NCI-H510A treated with DMSO at 0.1 percent for 48 hours (cell line): ENCODE measurements around the gene KCNQ1.

Experiments
- DNase-seq: peaks from one replicate; lab custom pipeline; 2025; lab: John Stamatoyannopoulos, UW

Gene KCNQ1

DNA sequence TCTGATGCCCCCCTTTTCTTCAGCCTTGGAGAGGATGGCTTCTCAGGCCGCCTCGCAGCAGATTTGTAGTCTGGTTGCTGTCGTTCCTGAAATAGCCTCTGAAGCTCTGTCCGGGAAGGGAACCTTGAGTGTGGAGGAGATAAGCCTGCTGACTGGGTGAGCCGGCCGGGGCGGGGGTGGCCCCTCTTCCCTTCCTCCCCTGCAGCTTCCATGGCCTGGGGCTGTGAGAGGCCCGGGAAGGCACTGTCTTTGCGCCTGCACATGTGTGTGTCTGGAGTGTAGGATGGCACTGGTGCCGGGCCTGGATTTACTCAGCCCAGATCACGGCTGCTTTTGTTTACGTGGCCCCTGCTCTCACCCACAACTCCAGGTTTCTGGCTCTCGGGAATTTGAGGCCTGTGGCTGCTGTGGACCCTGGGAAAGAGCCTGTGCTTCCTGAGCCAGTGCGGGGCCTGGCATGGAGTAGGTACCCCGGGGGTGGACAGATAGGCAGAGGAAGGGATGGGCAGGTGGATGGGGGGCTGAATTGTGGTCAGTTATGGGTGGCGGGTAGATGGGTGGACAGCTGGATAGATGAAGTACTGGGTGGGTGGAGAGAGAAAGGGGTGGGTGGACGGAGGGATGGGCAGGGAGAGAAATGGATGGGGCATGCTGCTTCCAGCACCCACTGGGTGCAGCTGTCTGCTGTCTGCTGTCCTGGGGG, 16.6 kb downstream of the KCNQ1 start:
- DNase-seq: no peak

DNA sequence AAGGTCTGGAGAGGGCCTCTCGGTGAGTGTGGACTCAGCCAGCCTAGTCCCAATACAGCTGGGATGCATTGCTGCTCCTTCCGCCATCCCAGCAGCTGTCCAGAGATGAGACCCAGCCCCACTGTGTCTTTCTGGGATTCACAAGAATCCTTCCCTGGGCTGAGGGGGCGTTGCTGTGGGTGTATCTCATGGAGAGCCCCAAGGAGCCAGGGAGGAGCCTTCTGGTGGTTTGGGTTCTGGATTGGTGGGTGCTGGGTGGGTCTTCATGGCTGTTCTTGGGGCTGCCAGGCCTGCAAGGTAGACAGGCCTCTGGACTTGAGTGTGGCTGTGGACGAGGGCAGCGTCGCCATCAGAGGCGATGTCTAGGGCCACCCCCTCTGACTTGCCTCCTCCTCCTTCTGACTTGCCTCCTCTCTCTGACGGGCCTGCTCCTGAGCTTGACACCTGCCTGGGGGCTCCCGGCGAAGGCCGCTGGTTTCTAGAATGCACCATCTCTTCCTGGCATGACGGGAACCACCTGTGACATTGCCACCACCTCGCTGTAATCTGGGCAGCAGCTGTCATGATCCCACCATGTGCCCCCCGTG, 17.2 kb downstream of the KCNQ1 start:
- no peak for DNase-seq

DNA sequence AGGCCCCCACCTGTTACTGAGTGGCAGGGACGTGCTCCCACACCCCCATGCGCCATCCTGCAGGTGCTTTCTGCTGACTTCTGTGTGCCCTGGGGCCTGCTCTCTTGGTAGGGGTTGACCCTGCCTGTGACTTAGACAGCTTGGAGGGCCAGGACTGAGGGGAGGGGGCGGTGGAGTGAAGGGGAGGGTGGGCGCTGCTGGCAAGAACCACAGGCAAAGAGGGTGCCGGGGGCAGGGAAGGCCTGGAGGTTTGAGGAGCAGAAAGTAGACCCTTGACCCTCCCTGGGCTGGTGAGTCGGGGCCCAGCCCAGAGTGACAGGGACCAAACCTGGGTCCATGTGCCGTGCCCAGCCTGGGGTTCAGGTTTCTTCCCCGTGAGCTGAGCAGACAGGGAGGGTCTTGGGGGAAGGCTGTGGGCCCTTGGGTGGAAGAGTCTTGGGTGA, 17.8 kb downstream of the KCNQ1 start:
- no peak for DNase-seq

DNA sequence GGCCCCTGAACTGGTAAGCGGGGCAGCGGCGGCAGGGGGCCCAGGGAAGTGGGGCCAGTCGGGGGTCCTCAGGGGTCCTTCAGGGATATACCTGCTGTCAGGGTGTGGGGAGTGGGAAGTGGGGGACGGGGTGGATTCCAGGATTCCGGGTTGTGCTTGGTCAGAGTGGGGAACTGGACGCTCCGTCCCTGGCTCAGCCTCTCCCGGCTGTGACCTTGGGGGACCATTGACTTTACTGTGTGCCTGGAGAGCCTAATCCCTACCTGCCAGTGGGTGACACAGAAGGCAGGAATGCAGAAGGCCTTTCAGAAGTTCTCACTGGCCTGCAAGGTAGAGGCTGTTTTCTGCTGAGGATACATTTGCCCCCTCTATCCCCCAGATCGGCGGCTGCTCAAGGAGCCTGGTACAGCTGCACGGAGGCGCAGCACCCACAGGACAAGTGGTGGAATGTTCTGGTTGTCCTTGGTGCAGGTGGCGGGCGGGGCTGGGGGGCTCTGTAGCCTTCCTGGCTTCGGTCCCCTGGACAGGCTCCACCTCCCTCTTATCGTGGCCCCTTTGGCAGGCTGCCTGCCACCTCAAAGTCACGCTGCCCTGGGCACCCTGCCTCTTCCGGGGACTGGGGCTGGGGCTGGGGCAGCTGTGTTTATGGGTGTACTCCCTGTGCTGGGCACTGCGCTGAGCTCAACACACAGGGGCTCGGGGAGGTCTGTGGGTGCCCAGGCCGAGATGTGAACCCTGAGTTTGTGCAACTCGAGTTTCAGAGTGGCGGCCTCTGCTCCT, 18.4 kb downstream of the KCNQ1 start:
- DNase-seq: no peak

DNA sequence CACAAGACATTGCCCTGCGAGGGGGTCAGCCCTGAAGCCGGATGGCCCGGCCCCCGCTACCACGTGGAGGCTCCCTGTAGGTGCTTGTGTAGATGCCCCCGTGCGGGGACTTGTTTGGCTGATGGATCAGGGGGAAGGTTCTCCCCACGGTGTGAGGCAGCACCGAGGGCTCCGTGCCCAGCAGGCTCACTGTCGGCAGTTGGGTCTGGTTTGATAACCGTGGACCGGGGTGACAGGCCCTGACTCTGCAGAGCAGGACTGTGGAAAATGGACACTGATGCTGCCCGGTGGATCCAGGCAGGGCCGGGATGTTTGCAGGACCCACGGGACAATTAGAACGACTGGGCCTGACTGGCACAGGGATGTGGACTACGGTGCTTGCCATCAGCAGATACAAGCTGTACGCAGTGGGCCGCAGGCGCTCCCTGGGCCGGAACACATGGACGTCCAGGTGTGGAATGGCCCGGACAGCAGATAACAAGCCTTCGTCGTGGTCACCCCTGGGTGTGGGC, 19.0 kb downstream of the KCNQ1 start:
- no peak for DNase-seq

DNA sequence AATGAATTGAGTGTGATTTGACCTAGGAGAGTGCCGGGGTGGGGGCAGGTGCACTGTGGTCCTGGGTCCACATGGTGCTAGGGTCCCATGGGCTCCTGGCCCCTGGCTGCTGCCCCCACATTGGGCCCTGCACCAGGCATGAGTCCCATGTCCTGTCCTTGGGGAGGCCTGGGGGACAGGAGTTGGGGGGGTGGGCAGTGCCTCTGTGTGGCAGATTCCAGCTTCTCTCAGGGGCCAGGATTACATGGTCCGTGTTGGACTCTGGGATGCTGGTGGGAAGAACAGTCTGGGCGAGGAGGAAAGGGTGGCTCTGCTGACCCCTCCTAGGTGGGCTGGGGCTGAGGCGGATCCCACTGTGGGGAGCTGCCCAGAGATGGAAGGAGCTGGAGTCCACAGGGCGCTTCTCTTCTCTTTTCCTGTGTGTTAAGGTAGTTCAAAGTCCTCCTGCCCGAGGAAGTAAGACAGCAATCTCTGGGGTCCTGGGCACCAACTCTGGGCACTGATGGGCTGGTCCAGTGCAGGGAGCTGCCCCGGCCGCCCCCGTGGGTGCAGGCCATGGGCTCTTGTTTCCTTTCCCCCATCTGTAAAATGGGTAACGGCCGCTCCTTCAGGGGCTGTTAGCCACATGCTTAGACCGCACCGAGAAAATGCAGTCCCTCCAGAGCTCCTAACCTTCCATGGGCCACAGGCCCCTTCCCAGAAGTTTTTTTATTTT, 19.8 kb downstream of the KCNQ1 start:
- no peak for DNase-seq

DNA sequence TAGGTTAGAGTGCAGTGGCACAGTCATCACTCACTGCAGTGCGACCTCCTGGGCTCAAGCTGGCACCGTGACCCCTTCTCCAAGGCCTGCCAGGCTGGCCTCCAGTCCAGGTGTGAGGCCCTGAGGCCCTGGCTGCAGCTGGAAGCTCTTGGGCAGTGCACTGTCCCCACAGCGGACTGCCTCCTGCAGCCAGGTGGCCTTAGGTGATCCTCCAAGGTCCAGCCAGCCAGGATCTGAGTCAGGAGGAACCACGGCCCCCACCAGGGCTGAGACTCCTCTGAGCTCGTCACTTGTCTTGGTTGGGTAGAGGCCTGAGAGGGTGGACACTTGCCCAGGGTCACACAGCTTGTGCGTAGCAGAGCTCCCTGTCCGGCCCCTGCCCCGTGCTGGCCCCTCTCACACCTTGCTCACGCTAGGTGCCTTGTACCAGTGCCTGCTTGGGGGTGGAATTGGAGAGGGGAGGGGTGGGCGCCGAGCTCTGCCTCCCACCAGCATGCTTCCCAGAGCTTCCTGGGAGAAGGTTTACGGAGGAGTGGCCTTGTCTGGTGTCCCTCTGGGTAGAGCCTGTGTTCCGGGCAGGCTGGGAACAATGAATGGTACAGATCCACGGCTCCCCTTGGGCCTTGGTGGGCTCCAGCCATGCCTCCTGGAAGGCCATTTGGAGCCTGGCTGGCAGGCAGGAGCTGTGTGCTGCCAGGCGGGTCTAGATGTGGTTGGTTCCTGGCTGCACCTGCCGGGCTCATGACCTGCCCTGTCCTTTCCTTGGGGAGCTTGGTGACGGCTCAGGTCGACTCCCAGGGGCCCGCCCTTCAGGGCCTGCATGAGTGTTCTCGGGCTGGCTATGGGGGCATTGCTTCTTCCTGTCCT, 20.6 kb downstream of the KCNQ1 start:
- DNase-seq: no peak

DNA sequence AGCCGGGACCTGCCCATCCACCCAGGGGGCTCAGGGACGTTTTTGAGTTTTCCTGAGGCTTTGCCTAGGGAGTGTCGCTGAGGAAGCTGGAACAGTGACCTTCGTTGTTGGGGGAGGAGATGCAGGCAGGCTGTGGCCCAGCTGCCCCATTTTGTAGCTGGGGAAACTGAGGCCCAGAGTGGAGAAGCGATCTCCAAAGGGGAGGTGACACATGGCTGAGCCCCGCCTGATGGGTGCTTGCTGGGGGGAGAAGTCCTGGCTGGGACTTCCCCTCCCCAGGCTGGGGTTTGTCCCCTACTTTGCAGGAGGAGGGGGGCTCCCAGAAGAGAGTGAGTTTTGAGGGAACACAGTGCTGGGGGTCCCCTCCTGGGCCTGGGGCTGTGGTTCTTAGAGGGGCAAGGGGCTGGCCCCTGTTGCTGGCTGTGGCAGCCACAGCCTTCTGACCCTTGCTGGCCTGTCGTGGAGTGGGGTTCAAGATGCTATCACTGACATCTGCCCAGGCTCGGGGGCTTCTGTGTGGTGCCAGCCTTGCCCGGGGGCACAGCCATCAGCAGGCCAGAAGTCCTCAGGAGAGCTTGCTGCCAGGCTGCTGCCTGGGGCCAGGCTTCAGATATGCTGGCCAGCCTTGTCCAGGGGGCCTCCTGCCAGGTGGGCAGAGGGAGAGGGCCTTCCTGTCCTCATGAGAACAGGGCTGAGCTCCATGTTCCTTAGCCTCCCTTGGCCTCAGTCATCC, 21.4 kb downstream of the KCNQ1 start:
- no peak for DNase-seq

DNA sequence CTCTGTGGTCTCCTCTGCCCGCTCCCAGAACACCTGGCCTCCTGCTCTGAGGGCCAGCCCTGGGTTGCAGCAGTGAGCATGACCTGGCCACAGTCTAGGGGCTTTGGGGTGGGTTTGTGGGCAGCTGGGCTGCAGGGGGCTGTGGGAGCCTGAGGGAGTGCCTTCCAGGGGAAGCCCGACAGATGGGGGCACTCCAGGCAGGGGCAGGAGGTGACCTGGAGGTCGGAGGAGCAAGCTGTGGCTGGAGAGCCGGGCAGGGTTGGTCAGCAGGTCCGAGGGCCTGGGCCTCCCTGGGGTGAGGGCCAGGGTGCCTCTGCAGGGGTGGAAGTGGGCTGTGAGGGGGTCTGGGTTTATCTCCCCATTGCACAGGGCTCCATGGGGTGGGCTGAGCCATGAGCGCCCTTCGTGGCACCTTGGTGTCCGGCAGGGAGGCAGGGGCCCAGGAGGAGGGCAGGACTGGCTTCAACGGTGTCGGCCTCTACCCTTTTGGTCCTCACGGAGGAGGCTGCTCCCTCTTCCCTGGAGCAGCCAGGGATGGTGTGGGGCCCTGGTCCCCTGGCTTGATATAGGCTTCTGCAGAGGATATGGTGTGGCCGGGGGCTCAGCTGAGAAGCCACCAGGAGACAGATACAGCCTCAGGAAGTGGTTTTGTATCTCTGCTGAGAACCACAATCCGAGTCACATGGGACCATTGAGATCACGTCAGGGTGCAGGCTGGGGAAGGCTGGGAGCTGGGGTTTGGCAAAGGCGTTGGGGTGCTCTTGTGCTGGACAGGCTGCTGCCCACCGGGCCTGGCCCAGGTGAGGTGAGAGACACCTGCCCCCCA, 22.3 kb downstream of the KCNQ1 start:
- DNase-seq: no peak

DNA sequence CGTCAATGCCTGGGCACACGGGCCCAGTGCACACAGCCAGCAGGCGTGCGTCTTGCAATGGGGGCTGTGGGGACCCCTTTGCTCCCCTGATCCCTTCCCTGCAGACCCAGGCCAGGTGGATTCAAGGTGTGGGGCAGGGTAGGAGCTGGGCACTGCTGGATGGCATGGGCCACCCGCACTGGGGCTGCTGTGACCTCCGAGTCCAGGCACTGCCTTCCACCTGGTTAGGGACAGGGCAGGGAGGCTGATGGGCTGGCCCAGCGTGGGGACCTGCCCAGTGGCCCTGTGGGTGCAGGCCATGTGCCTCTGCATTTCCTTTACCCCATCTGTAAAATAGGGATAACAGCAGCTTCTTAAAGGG, 22.9 kb downstream of the KCNQ1 start:
- no peak for DNase-seq

DNA sequence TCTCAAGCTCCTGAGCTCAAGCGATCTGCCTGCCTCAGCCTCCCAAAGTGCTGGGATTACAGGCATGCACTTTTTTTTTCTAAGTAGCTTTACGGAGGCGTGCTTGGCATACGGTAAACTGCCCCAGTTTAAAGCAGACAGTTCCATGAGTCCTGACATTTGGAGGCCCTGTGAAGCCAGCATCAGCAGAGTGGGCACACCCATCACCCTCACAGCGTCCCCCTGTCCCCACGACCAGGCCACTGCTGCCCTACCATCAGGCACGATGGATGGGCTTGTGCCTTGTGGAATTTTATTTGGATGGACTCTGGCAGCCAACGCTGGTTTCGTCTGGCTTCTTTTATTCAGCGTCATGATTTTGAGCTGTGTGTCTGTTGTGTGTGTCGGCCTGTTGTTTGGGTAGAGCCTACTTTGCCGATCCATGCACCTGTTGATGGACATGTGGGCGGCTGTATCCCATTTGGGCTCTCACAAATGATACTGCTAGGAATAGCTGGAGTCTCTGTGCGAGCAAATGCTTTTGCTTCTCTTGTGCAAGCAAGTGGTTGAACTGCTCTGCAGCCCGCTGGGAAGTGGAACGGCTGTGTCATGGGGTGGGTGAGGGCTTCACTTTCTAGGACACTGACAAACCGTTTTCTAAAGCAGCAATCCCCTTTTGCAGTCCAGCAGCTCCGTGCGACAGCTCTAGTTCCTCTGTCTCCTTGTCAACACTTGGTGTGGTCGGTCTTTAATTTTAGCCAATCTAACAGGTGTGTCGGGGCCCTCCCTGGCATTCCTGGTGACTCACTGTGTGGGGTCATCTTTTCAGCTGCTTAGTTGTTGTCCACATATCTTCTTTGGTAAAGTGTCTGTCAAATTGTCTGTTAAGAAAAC, 23.8 kb downstream of the KCNQ1 start:
- DNase-seq: no peak

DNA sequence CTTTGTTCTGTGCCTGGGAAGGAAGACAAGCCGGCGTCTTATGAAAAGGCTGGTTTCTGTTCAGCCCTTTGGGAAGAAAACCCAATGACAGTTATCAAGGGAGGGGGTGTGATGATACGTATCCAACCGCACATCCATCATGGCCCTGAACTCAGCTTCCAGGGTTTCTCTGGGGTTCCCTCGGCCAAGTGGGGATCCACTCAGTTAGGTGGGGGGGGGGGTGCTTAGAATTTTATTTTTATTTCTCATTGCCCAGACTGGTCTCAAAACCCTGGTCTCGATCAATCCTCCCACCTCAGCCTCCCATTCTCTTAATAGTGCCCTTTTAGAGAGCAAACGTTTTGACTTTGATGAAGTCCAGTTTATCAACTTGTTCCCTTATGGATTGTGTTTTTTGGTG, 25.7 kb downstream of the KCNQ1 start:
- DNase-seq: no peak

DNA sequence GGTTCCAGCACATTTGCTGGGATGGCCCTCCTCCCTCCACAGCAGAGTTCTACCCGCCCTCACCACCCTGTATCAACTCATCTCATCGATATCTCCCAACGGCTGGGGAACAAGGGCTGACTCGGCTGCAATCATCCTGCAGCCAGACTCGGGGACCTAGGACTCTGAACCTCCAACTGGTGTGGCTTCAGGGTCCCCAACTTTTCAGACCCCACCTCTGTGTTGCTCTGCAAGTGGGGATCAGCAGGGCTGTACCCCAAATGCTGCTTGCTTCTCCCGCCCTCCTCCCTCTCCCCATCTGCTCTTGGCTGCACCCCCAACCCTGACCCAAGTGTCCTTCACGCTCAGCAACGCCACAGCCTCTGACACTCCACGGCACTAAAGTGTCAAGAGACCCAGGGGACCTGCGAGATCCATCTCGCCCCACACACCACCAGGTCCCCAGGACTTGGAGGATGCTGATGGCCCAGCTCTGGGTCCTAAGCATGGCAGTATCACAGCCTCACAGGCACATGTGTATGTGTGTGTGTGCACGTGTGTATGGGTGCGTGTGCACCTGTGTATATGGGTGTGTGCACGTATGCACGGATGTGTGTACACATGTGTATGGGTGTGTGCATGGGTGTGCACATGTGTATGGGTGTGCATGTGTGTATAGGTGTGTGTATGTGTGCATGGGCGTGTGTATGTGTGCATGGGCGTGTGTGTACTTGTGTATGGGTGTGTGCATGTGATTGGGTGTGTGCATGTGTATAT, 26.4 kb downstream of the KCNQ1 start:
- DNase-seq: no peak

DNA sequence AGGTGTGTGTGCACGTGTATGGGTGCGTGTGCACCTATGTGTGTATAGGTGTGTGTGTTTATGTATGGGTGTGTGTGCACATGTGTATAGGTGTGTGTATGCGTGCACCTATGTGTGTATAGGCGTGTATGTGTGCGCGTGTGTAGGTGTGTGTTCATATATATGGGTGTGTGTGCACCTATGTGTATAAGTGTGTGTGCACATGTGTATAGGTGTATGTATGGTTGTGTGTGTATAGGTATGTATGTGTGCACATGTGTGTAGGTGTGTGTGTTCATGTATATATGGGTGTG, 26.9 kb downstream of the KCNQ1 start:
- DNase-seq: no peak

DNA sequence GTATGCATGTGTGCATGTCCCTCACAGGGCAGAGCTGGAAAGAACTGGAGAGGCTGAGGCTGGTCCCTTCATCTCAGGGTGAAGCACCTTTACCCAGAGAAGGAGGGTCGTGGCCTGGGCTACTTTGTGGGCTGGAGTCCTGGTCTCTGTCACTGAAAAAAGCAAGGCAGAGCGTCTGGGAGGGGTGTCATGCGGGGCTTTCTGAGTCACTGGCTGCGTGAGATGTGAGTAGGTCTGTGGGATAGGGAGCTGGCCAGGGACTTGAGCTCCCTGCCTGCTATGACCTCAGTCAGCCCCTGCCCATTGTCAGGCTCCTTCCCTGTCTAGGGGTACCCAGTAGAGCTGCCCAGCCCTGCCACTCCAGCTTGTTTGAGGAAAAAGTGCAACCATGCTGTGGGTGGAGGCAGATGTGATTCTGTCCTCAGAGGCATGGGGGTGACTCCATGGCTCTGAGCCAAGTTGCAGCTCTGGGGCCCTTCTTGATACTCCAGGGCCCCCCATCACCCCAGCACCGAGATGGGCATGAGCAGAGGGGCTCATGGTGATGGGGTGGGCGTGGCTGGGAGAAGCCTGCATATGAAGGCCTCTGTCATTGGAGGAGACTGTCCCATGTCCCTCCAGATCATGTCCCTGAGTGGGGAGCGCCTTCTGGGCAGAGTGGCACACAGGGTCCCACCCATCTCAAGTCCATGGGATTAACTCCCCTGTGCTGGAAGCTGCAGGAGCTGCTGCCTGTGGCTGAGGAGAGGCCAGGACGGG, 27.8 kb downstream of the KCNQ1 start:
- DNase-seq: no peak

DNA sequence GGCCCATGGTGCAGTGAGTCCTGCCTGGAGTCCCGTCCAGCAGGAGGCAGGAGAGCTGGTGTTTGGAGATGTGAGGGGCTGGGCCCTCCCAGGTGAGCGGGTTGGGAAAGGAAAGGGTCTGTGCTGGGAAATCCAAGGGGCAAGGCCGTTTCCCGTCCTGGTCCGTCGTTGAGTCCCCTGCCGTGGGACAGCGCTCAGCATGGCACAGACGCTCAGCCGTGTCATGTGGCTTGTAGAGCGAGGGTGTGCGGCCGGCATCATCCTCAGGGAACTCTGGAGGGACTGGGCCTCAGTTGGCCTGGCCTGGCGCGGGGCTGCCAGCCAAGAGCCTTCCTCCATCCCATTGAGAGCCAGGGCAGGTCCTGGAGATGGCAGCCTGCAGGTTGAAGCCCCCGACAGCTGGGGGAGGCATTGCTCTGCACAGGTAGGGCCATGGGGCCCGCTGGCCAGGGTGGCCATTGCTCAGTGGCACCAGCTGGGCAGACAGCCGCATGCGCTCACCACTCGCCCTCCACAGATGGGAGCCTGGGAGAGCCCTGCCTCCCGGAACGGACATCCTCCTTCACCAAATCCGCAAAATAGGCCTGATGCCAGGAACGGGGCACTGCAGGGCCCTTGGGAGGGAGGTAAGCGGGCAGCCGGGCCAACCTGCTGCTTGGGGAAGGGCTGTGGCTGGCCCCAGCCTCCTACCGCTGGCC, 28.7 kb downstream of the KCNQ1 start:
- no peak for DNase-seq
